Thyroid gland (tissue), 4 donors: ENCODE data around the gene CROCC2. TPM values are rescaled to one million over a fixed set of nuclear protein-coding genes. Genes with fewer than 3 reads are reported as not detected.

ENCODE experiments used
- DNase-seq, 2 donors: peaks; one replicate each; pipeline ENCODE4 v3.0.0-alpha.2; 2019
- H3K27ac ChIP-seq, 3 donors: fragments of 200-600 bp; sonication (generic); 1 replicate in 2 of 3; 2 replicates in 1 of 3; pipeline ENCODE4 v1.5.1; 2016 to 2019; ENCODE audit warnings: mild to moderate bottlenecking in 1 of 3, moderate library complexity in 1 of 3
- H3K27me3 ChIP-seq: fragments of 200-600 bp; sonication (generic); one replicate; pipeline ENCODE4 v1.5.1; 2019
- H3K36me3 ChIP-seq, 2 donors: fragments of 200-600 bp; sonication (generic); one replicate each; pipeline ENCODE4 v1.5.1; 2016 to 2019
- H3K4me1 ChIP-seq, 2 donors: fragments of 200-600 bp; sonication (generic); one replicate each; pipeline ENCODE4 v1.5.1; 2017 to 2019
- H3K4me3 ChIP-seq, 3 donors: fragments of 200-600 bp; sonication (generic); replicated peaks in 1 of 3; 1 replicate in 2 of 3; 2 replicates in 1 of 3; pipeline ENCODE4 v1.5.1; 2016; ENCODE audit warnings: mild to moderate bottlenecking in 1 of 3
- H3K9me3 ChIP-seq: fragments of 200-600 bp; sonication (generic); one replicate; pipeline ENCODE4 v1.5.1; 2017
- CTCF ChIP-seq, 6 experiments: fragments of 200-600 bp in 3 of 6; fragments of 450-650 bp in 3 of 6; sonication (generic) in 3 of 6; IDR thresholded peaks; one replicate each; pipeline ENCODE4 v1.5.1; 2016 to 2019; ENCODE audit warnings: antibody characterized with exemption in 6 of 6, mild to moderate bottlenecking in 2 of 6, inconsistent platforms in 1 of 6, moderate library complexity in 1 of 6
- POLR2A ChIP-seq, 2 donors: fragments of 450-650 bp; IDR thresholded peaks; one replicate each; pipeline ENCODE4 v1.6.1; 2017; ENCODE audit warnings: antibody characterized with exemption in 2 of 2, mild to moderate bottlenecking in 2 of 2, moderate library complexity in 1 of 2
- WGBS, 2 donors: methylation state at CpG; one replicate each; pipeline ENCODE4 v1.1.5; 2017; 5-methylcytosine and 5-hydroxymethylcytosine counted together
- intact Hi-C: fragments of 100-400 bp; cut with DNase I; formaldehyde crosslinking; loops from one replicate; pipeline ENCODE4 v1.15.1; 2023
- total RNA-seq, 4 donors: library from RNA; depleted of rRNA; stranded (reverse); fragments of >200 nt; gene quantifications; one replicate each; pipeline ENCODE4 v1.2.3, GENCODE V29; 2016

Gene CROCC2
- total RNA-seq, 4 donors from 2014 or later, result not detected

GRCh38 chr2:240928476-240929363 is 22.6 kb downstream of the CROCC2 start:
- Histone ChIP-seq H3K36me3 (no peaks in the 10 kb centered on the region), H3K27ac (no peak overlapping the region), H3K9me3 (no peaks in the 10 kb centered on the region), H3K4me1 (no peaks in the 10 kb centered on the region), H3K27me3 (no peaks in the 10 kb centered on the region), H3K4me3 (no peak overlapping the region)
- intact Hi-C loops, result no loop called here
- DNase-seq, result no peak
- WGBS, 2 donors, result 88 to 90% methylated on average over 24 of the region's 24 CpGs
- TF ChIP-seq POLR2A (IDR thresholded peaks at IDR 0.05), result no peak
- no peak for TF ChIP-seq CTCF (IDR thresholded peaks at IDR 0.05)

GRCh38 chr2:240929364-240930095 is 23.4 kb downstream of the CROCC2 start:
- no peaks in the 10 kb centered on the region for H3K27me3 ChIP-seq
- no peaks in the 10 kb centered on the region for H3K36me3 ChIP-seq
- H3K4me1 ChIP-seq, result no peaks in the 10 kb centered on the region
- DNase-seq, result no peak
- H3K27ac ChIP-seq, result no peak overlapping the region
- H3K4me3 ChIP-seq, result no peak overlapping the region
- WGBS, 2 donors, result 62 to 76% methylated on average over 4 to 9 of the region's 10 CpGs
- intact Hi-C loops, result no loop called here
- no peaks in the 10 kb centered on the region for H3K9me3 ChIP-seq
- TF ChIP-seq POLR2A (IDR thresholded peaks at IDR 0.05) (no peak), CTCF (IDR thresholded peaks at IDR 0.05) (no peak)

- intact Hi-C loops, result no loop called here
- Histone ChIP-seq H3K4me3 (no peak overlapping the region), H3K36me3 (no peaks in the 10 kb centered on the region), H3K4me1 (no peaks in the 10 kb centered on the region), H3K9me3 (no peaks in the 10 kb centered on the region), H3K27me3 (no peaks in the 10 kb centered on the region), H3K27ac (no peak overlapping the region)
- TF ChIP-seq POLR2A (IDR thresholded peaks at IDR 0.05) (no peak), CTCF (IDR thresholded peaks at IDR 0.05) (no peak)
- no peak for DNase-seq
- 92 to 93% methylated on average over 6 to 11 of the region's 12 CpGs for WGBS, 2 donors
These were observed 24.0 kb downstream of the CROCC2 start for GRCh38 chr2:240930096-240930630.

- H3K36me3 ChIP-seq, result no peaks in the 10 kb centered on the region
- intact Hi-C loops, result no loop called here
- no peak overlapping the region for H3K4me3 ChIP-seq
- no peaks in the 10 kb centered on the region for H3K27me3 ChIP-seq
- H3K27ac ChIP-seq, result no peak overlapping the region
- H3K4me1 ChIP-seq, result no peaks in the 10 kb centered on the region
- 89 to 90% methylated on average over 9 to 18 of the region's 26 CpGs for WGBS, 2 donors
- DNase-seq, result no peak
- H3K9me3 ChIP-seq, result no peaks in the 10 kb centered on the region
- no peak for TF ChIP-seq CTCF (IDR thresholded peaks at IDR 0.05)
These were observed 24.6 kb downstream of the CROCC2 start for GRCh38 chr2:240930631-240931318.
